Panc1 (cell line): Measurements from ENCODE around the gene NDOR1.

ENCODE experiments used
- CTCF ChIP-seq: fragments of 450-650 bp; IDR thresholded peaks from 2 replicates; pipeline ENCODE4 v1.5.1; 2017; ENCODE audit warnings: mild to moderate bottlenecking
- POLR2AphosphoS5 ChIP-seq: IDR thresholded peaks from 2 replicates; pipeline ENCODE4 v1.6.1; 2012; ENCODE audit warnings: mild to moderate bottlenecking, low read depth, low read length, moderate library complexity
- REST ChIP-seq, 2 experiments: IDR thresholded peaks; 2 replicates each; pipeline ENCODE4 v1.6.1; 2011 to 2012; ENCODE audit warnings: low read depth in 2 of 2, control low read depth in 1 of 2, low read length in 1 of 2, mild to moderate bottlenecking in 1 of 2, moderate library complexity in 1 of 2; ENCODE audit not compliant: insufficient read depth in 1 of 2

- TF ChIP-seq CTCF (no peak), REST (IDR thresholded peaks at IDR 0.05; ENCODE audit: insufficient read depth in 1 of 2, low read depth in 2 of 2, low read length in 1 of 2) (no peak), POLR2AphosphoS5 (no peak)
These were observed 22.7 kb upstream of the NDOR1 start for GRCh38 chr9:137182836-137183235.
